NCI-H2107 treated with DMSO at 0.1 percent for 48 hours (cell line): ENCODE results near the gene VAT1.
"Not testable (repeated sequence)": the region's sequence is repeated elsewhere in the genome, so short reads cannot be mapped to it uniquely, and the experiment has no call there.

Experiments
- DNase-seq: peaks from one replicate; lab custom pipeline; 2025; ENCODE audit not compliant: unreplicated experiment; lab: John Stamatoyannopoulos, UW

VAT1 gene

GRCh38 chr17:42975701-42976100, 46.5 kb downstream of the VAT1 start:
- not testable (repeated sequence) for DNase-seq

DNA sequence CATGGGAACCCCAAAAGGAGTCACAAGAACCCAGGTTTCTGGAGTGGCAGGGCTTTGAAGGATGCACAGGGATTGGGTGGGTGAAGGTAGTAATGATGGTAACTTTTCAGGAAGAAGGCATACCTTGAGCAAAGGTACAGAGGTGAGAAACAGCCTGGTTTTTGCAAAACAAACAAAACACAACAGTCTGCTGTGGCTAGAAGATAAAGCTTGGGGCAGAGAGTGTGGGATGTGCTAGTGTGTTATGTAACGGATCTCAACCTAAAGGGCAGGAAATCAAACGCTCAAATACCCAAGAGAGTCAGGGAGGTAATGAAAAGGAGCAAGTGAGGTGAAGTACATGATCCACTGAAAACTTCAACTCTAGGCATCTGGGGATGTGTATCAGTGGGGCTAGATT, 46.9 kb downstream of the VAT1 start:
- DNase-seq = no peak

GRCh38 chr17:42973323-42973722, 48.9 kb downstream of the VAT1 start:
- DNase-seq = not testable (repeated sequence)

- DNase-seq = no peak
Measured at GRCh38 chr17:42971589-42971988, 50.6 kb downstream of the VAT1 start.

DNA sequence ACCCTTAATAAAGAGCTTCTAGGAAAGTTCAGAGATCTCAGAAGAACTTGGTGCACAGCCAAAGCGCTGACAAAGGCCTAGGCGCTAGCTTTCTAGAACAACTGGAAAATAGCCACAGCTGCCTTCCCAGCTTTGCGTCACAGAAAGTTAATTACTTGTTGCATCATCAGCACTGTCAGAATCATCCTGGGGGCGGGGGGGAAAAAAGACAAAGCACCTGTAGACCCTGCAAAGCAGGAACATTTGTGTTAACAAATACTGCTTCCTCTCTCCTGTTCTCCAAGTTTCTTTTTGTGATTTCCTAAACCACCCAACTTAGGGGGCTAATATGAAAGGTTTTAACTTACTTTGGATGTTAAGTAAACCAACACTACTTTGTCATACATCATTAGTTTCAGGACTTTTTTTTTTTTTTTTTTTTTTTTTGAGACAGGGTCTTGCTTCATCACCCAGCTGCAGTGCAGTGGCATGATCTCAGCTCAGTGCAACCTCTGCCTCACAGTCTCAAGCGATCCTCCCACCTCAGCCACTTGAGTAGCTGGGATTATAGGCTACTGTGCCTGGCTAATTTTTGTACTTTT, 53.1 kb downstream of the VAT1 start:
- DNase-seq = no peak

DNA sequence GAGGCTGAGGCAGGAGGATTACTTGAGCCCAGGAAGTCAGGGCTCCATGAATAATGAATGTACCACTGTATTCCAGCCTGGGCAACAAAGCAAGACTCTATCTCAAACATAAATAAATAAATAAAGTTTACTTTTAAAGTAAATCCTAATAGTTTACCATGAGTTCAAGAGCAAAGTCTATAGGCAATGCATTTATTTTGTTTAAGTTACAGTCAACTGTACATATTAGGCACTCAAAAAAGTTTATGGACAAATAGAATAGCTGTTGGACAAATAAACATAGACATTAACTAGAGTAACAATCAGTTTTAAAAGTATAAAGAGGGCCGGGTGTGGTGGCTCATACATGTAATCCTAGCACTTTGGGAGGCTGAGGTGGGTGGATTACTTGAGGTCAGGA, 54.3 kb downstream of the VAT1 start:
- DNase-seq = no peak
